Measurements from ENCODE around the gene ZNF638.

DNA sequence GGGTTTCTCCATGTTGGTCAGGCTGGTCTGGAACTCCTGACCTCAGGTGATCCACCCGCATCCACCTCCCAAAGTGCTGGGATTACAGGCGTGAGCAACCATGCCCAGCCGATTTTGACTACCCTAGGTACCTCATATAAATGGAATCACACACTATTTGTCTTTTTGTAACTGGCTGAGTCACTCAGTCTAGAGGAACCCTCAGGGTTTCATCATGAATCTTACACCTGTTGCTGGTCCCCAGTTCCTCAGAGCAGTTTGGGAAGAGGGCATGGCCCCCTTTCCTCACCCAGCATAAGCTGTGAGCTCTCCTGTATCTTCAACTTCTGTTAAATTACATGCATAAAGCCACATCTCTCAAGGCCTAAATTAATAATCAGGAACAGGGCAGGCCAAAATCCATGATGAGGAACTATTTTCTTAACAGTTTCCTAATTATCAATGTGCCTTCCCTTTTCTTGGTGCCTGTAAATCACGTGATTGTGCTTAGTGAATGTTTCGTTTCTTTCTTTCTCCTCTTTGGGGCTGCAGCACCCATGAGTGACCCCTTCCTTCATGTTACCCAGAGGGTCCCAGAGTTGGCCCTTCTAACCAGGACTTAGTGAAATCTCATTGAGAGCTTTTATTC lies 142.6 kb downstream of the ZNF638 start:
- TF ChIP-seq MAFK (IDR thresholded peaks at IDR 0.05; ENCODE audit: low read depth, low read length) (no peak), RAD21 (IDR thresholded peaks at IDR 0.05 in 1 of 2, conservative IDR thresholded peaks at IDR 0.05 in 1 of 2; ENCODE audit: low read depth in 2 of 2, low read length in 2 of 2) (no peak), CTCF (IDR thresholded peaks at IDR 0.05; ENCODE audit: control extremely low read depth in 1 of 3, insufficient read depth in 1 of 3, low read depth in 1 of 3, low read length in 3 of 3) (no peak), CHD2 (IDR thresholded peaks at IDR 0.05; ENCODE audit: low read length) (no peak), POLR2AphosphoS5 (IDR thresholded peaks at IDR 0.05; ENCODE audit: low read depth, low read length) (no peak), SP1 (IDR thresholded peaks at IDR 0.05; ENCODE audit: low read depth, low read length) (no peak), EP300 (IDR thresholded peaks at IDR 0.05; ENCODE audit: borderline replicate concordance in 1 of 2, low read depth in 2 of 2, low read length in 2 of 2) (no peak), RFX5 (IDR thresholded peaks at IDR 0.05; ENCODE audit: borderline replicate concordance, low read depth, low read length) (no peak), SAP30 (IDR thresholded peaks at IDR 0.05; ENCODE audit: insufficient read depth, insufficient replicate concordance, low read length) (no peak)

Data from H1 (cell line).